Mucosa of rectum (tissue), 2 donors: Measurements from ENCODE around the gene SLC7A6OS.
A peak's percentile ranks its signal among the peaks of the same experiment; 100 is the strongest.

Experiments used
- H3K27ac ChIP-seq, 2 donors: one replicate each; pipeline ENCODE4 v1.7.0; 2013; ENCODE audit warnings: inconsistent platforms in 2 of 2, low read depth in 2 of 2, low read length in 2 of 2
- H3K27me3 ChIP-seq, 2 donors: one replicate each; pipeline ENCODE4 v1.7.0; 2013; ENCODE audit warnings: low read length in 2 of 2; ENCODE audit not compliant: control insufficient read depth in 2 of 2, insufficient read depth in 2 of 2
- H3K36me3 ChIP-seq, 2 donors: one replicate each; pipeline ENCODE4 v1.7.0; 2013; ENCODE audit warnings: low read length in 2 of 2; ENCODE audit not compliant: control insufficient read depth in 2 of 2, insufficient read depth in 2 of 2
- H3K4me1 ChIP-seq, 2 donors: one replicate each; pipeline ENCODE4 v1.7.0; 2013; ENCODE audit warnings: low read length in 2 of 2, mild to moderate bottlenecking in 1 of 2; ENCODE audit not compliant: control insufficient read depth in 2 of 2, insufficient read depth in 2 of 2
- H3K4me3 ChIP-seq, 2 donors: one replicate each; pipeline ENCODE4 v1.7.0; 2013; ENCODE audit warnings: low read length in 2 of 2
- H3K9ac ChIP-seq, 2 donors: one replicate each; pipeline ENCODE4 v1.7.0; 2013; ENCODE audit warnings: low read length in 2 of 2, low read depth in 1 of 2, mild to moderate bottlenecking in 1 of 2
- H3K9me3 ChIP-seq, 2 donors: one replicate each; pipeline ENCODE4 v1.7.0; 2013; ENCODE audit warnings: low read length in 2 of 2; ENCODE audit not compliant: control insufficient read depth in 2 of 2
- donor health status: healthy.
- donor health status: Normal muscosa, but diverticular disease.

The SLC7A6OS gene

GRCh38 chr16:68299571-68300453 is 10.9 kb downstream of the SLC7A6OS start:
- Histone ChIP-seq H3K9me3 (no peaks in the 10 kb centered on the region), H3K4me3 (no peak overlapping the region), H3K9ac (no peak overlapping the region), H3K36me3 (peaks cover 71 to 86% of the 10 kb centered on the region in 2 donors), H3K27ac (no peak overlapping the region), H3K4me1 (no peaks in the 10 kb centered on the region), H3K27me3 (no peaks in the 10 kb centered on the region)

- H3K4me1 ChIP-seq: no peaks in the 10 kb centered on the region
- H3K27me3 ChIP-seq: no peaks in the 10 kb centered on the region
- no peak overlapping the region for H3K9ac ChIP-seq
- H3K27ac ChIP-seq: no peak overlapping the region
- no peaks in the 10 kb centered on the region for H3K9me3 ChIP-seq
- H3K4me3 ChIP-seq: no peak overlapping the region
- peaks cover 76 to 87% of the 10 kb centered on the region in 2 donors for H3K36me3 ChIP-seq
Measured at GRCh38 chr16:68298907-68299561, 11.7 kb downstream of the SLC7A6OS start.

GRCh38 chr16:68298312-68298711 is 12.4 kb downstream of the SLC7A6OS start:
- H3K9me3 ChIP-seq: no peaks in the 10 kb centered on the region
- no peaks in the 10 kb centered on the region for H3K4me1 ChIP-seq
- H3K27me3 ChIP-seq: no peaks in the 10 kb centered on the region
- no peak overlapping the region for H3K9ac ChIP-seq
- H3K27ac ChIP-seq: no peak overlapping the region
- peaks cover 74 to 84% of the 10 kb centered on the region in 2 donors for H3K36me3 ChIP-seq
- no peak overlapping the region for H3K4me3 ChIP-seq

GRCh38 chr16:68297908-68298307 is 12.8 kb downstream of the SLC7A6OS start:
- H3K36me3 ChIP-seq: peaks cover 75 to 84% of the 10 kb centered on the region in 2 donors
- H3K27me3 ChIP-seq: no peaks in the 10 kb centered on the region
- H3K27ac ChIP-seq: no peak overlapping the region
- no peaks in the 10 kb centered on the region for H3K9me3 ChIP-seq
- no peak overlapping the region for H3K9ac ChIP-seq
- no peaks in the 10 kb centered on the region for H3K4me1 ChIP-seq
- no peak overlapping the region for H3K4me3 ChIP-seq

- H3K4me3 ChIP-seq: no peak overlapping the region
- peaks cover 72 to 84% of the 10 kb centered on the region in 2 donors for H3K36me3 ChIP-seq
- no peaks in the 10 kb centered on the region for H3K27me3 ChIP-seq
- no peak overlapping the region for H3K9ac ChIP-seq
- no peaks in the 10 kb centered on the region for H3K4me1 ChIP-seq
- no peaks in the 10 kb centered on the region for H3K9me3 ChIP-seq
- H3K27ac ChIP-seq: no peak overlapping the region
Measured at GRCh38 chr16:68296693-68297092, 14.1 kb downstream of the SLC7A6OS start.

- H3K4me3 ChIP-seq: no peak overlapping the region
- H3K9me3 ChIP-seq: no peaks in the 10 kb centered on the region
- no peaks in the 10 kb centered on the region for H3K27me3 ChIP-seq
- H3K4me1 ChIP-seq: no peaks in the 10 kb centered on the region
- H3K27ac ChIP-seq: no peak overlapping the region
- no peak overlapping the region for H3K9ac ChIP-seq
- H3K36me3 ChIP-seq: peaks cover 73 to 87% of the 10 kb centered on the region in 2 donors
Measured at GRCh38 chr16:68296291-68296690, 14.5 kb downstream of the SLC7A6OS start.

GRCh38 chr16:68292425-68292824 is 18.3 kb downstream of the SLC7A6OS start:
- no peaks in the 10 kb centered on the region for H3K9me3 ChIP-seq
- H3K4me1 ChIP-seq: peaks cover 0 to 14% of the 10 kb centered on the region in 2 donors
- H3K27me3 ChIP-seq: no peaks in the 10 kb centered on the region
- no peak overlapping the region for H3K9ac ChIP-seq
- no peak overlapping the region for H3K4me3 ChIP-seq
- peaks cover 53 to 70% of the 10 kb centered on the region in 2 donors for H3K36me3 ChIP-seq
- no peak overlapping the region for H3K27ac ChIP-seq

- H3K27me3 ChIP-seq: no peaks in the 10 kb centered on the region
- peaks cover 43 to 59% of the 10 kb centered on the region in 2 donors for H3K36me3 ChIP-seq
- H3K27ac ChIP-seq: no peak overlapping the region
Measured at GRCh38 chr16:68291227-68291626, 19.5 kb downstream of the SLC7A6OS start.

GRCh38 chr16:68290450-68290849 is 20.3 kb downstream of the SLC7A6OS start:
- H3K9me3 ChIP-seq: no peaks in the 10 kb centered on the region
- H3K4me3 ChIP-seq: no peak overlapping the region
- H3K36me3 ChIP-seq: peaks cover 35 to 52% of the 10 kb centered on the region in 2 donors
- peak overlapping the region in 1 of 2 donors; percentile 38 for H3K27ac ChIP-seq
- no peak overlapping the region for H3K9ac ChIP-seq
- H3K4me1 ChIP-seq: peaks cover 3 to 22% of the 10 kb centered on the region in 2 donors
- no peaks in the 10 kb centered on the region for H3K27me3 ChIP-seq

More at GRCh38 chr16:68291227-68291626, 19.5 kb downstream of the SLC7A6OS start:
- no peak overlapping the region for H3K4me3 ChIP-seq
- H3K9me3 ChIP-seq: no peaks in the 10 kb centered on the region
- peaks cover 0 to 20% of the 10 kb centered on the region in 2 donors for H3K4me1 ChIP-seq
- H3K9ac ChIP-seq: no peak overlapping the region
